GM19324 (cell line): Measurements from ENCODE around the gene TMPRSS2.

Experiments used
- ATAC-seq: cut with Tn5 transposase; IDR thresholded peaks from one replicate; pipeline ENCODE4 v1.9.1; 2021; ENCODE audit warnings: mild to moderate bottlenecking, moderate library complexity; ENCODE audit not compliant: unreplicated experiment, low FRiP score

Gene TMPRSS2

DNA sequence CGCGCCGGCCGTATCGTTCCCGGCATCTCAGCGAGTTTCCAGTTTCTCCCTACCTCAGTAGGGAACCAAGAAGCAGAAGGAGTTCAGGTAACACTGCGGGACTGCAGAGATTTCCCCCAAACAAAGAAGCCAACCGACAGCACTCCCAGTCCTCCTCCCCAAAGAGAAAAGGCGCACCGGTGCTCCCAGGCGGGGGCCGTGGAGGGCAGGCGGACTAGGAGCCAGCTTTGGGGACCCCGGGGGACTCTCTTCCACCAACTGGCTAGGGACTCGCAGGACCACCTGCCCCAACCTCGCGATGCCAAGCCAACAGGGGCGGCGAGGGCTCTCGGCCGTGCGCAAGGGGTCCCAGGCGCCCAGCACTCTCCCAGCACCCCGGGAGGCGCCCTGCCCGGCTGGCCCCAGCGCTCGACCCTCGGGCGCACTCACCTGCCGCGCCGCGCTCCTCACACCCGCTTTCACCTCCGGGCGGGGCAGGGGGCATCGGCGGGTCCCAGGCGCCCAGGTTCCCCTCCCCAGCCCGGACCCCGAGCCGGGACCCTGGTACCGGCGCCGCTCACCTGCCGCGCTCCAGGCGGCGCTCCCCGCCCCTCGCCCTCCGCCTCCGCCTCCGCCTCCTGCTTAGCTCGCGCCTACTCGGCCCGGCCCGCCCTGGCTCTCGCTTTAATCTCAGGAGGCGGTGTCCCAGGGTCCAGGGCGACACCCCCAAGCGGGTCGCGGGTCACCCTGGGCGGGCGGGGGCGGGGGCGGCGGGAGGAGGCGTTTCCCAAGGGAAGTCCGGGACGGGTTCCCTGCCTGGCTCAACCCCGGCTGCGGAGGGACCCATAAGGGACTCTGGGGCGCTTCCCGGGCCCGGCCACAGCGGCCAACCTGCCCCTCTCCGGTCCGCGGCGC lies at the start of gene TMPRSS2:
TMPRSS2 (minus strand) TSS at position 638 of the 894 bp plus-strand sequence. CDS start 10,025 bp downstream, outside the sequence.
- ATAC-seq, result no peak

DNA sequence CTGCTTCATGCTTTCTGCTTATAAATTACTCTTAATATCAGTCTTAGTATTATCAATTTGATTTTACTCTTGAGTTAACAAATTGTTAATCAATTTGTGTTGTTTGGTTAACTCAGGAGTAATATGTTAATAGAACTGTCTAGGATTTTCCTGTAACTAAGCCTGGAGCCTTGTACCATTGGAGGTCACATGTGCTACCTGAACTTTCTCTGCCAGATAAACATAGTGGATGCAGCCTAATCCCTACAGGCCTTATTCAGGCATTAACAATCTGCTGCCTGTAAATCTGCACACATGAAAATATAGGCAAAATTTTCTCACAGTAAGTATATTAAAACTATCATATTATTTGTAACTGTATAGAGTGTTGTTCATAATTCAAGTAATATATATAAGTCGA lies 47.1 kb upstream of the TMPRSS2 start:
- no peak for ATAC-seq

DNA sequence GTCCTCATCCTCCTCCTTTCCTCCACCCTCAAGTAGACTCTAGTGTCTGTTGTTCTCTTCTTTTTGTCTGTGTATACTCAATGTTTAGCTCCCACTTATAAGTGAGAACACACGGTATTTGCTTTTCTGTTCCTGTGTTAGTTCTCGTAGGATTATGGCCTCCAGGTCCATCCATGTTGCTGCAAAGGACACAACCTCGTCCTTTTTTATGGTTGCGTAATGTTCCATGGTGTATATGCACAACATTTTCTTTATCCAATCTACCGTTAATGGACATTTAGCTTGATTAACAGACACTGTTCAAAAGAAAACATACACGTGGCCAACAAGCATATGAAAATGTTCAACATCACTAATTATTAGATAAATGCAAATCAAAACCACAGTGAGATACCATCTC lies 44.3 kb upstream of the TMPRSS2 start:
- ATAC-seq, result no peak

DNA sequence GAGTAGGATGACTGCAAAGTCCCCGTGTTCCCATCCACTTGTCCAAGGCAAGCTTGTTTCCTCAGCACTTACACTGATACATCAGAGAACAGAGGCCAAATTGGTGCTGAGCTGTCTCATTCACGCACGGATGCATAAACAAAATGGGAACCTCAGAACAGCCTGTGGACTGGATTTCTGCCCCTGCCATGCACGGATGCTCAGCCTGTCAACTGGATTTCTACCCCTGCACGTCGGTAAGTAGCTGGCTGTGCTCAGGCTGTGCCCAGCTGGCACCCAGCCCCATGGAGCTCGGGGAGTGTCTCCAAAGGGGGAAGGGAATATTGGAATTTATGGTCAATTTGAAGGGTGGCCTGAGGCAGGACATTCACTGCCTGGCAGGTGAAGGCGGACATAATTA lies 40.8 kb upstream of the TMPRSS2 start:
- no peak for ATAC-seq

DNA sequence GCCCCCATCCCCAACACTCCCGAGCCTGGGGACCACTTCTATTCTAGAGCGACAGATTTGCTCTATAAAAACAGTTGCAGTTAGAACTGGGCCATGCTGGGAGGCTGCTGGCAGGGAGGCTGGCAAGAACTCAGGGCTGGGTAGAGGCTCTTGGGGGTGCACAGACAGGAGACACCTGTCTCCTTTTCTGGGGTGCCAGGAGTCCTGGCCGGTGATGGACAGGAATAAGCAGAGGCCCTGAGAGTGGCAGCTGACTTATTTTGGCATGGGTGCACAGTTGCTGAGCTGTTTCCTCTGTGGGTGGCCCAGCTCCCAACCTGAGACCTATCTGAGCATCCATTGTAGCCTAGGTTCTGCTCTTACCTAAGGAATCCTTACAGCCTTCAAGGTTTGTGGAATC lies 39.2 kb upstream of the TMPRSS2 start:
- no peak for ATAC-seq

DNA sequence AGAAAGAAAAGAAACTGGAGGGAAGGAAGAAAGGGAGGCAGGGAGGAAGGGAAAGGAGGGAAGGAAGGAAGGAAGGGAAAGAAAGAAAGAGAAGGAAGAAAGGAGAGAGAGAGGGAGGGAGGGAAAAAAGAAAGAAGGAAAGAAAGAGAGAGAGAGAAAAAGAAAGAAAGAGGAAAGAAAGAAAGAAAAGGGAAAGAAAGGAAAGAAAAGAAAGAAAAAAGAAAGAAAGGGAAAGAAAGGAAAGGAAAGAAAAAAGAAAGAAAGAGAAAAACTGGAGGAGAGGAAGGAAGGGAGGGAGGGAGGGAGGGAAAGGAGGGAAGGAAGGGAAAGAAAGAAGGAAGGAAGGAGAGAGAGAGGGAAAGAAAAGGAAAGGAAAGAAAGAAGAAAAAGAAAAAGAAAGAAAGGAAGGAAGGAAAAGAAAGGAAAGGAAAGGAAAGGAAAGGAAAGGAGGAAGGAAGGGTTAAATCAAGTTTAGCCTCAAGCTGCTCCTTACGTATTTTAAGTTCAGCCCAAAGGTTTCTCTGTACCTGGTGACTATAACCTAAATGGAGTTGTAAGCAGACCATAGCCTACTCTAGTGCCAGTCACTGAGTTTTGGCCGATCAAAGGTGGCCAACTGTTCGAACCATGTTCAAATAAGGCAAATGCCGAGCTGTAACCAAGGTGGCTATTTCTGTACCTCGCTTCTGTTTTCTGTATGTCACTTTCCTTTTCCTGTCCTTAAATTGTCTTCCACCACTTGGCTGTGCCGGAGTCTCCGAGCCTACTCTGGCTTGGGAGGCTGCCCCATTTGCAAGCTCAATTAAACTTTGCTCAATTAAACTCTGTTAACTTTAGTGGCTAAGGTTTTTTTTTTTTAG lies 37.8 kb upstream of the TMPRSS2 start:
- no peak for ATAC-seq

DNA sequence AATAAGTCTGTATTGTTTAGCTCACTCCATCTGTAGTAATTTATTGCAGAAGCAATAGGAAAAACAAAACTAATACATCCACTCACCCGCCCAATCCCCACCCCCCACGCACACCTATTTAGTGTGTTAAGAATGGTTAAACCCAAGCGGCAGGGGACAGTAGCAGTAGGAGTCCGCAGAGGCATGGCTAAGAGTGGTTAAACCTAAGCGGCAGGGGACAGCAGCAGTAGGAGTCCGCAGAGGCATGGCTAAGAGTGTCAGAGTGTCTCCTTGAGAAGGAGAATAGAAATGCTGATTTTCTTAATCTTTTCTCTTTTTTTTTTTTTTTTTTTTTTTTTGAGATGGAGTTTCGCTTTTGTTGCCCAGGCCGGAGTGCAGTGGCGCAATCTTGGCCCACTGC lies 34.8 kb upstream of the TMPRSS2 start:
- no peak for ATAC-seq

DNA sequence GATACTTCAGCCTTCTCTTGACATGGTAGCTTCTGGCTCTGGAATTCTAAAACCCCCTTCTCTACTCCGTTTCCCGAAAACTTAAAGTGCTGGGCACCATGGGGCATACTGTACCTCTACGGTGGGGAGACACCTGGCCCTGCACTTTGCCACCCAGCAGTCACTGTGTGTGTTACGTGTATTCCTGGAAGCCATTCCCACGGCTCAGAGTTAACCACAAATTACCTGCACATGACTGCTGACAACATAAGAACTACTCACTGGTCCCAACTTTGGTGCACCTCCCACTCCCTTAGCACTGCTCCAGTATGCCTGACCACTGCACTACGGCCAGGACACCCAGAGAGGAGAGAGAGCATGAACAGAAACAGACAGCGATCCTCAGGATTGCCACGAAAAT lies 29.4 kb upstream of the TMPRSS2 start:
- no peak for ATAC-seq

DNA sequence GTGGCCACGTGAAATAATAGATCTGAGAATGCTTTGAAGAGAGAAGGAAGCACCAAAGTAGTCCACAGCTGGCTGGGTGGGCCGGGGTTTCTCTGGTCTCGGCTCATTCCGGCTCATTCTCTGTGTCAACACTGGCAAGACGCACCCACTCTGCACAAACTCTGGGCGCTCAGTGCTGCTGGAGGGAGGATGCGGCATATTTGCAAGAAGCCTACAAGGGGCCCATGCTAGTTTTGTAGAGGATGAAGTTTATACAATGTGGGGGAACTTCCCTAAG lies 28.8 kb upstream of the TMPRSS2 start:
- no peak for ATAC-seq

DNA sequence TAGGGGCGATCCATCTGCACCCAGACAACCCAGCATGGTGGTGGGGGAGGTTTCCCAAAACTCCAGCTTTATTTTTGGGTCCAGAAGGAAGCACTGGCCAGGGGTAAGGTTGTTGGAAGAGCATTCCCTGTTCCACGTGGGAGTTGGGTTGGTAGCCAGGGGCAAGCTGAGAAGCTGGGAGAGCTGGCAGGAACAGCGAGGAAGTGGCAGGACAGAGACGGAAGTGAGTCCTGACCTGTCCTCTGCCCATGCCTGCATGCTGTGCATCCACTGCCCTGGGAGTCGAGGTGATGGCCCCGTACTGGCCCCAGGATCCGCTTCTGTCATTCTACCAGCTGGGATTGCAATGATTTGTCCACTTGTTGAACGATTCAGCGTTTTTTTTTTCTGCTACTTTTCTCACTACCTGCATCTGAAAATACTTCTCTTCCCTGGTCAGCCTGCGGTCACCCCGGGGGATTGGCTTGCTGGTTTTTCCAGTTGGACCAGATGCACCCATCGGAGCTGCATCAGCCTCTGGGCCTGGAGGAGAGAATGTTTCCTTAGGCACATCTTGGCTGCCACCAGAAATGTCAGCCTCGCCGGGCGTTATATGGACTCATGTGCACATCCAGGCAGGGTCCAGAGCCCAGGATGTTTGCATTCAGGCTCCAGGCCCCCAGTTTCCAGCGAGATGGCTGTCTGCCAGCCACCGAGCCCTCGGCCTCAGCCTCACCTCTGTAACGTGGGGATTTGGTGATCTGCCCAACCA lies 28.3 kb upstream of the TMPRSS2 start:
- no peak for ATAC-seq

DNA sequence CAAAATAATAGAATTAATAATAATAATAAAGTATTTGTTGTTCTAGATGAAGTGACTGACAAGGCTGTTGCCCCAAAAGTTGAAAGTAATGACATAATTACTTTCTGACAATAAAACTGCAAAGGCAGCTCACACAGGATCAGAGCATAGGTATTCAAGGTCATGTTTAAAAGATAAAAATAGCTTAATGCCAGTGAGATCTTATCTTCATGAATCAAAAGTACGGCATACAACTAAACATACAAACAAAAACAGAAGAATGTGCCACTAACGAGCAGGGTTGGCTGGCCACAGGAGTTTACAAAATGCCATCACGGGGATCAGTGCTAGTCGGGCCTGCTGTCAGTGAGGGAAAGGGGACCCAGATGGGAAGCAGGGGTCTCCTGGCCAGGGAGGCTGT lies 22.4 kb upstream of the TMPRSS2 start:
- no peak for ATAC-seq

DNA sequence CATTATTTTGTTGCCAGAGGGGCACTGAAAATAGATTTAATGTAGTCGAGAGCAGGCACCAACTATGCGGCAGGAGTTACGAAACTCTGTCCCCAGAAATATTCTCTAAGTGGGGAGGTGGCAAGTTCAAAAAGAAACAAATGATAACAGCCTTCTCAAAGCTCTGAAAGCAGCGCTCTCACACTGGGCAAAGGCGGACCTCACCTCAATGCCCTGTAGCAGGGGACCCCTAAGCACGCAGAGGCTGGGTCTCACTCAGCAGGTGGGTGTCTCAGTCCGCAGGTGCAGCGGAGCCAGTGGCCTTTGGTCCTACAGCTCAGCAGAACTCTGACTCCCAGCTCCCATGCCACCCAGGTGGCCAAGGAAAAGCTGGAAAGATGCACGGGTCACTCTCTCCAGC lies 21.8 kb upstream of the TMPRSS2 start:
- no peak for ATAC-seq

DNA sequence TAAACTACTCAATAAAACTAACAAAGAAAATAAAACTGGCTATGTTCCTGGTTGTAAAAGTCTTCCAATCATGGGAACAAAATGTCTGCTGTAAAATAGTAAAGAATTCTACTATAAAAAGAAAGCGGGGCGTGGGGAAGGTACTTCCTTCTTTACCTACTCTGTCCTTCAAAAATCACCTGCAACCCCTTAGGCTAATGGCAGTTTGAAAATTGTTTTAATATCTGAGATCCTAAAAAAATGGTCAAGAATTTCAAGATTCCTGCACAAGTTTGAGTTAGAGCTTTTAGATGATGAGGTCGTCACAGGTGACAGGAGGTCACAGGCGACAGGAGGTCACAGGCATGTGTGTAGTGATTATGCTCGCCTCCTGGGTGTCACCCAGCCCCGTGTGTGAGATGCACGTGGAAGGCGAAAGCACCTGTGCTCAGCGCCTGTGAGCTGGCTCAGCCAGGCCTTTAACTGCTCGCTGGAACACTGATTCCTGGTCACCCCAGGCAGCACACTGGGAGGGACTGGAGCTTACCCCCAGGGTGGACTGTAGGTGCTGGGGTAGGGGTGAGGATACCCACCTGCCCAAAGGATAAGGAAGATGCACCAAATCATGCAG lies 18.6 kb upstream of the TMPRSS2 start:
- ATAC-seq, result no peak

DNA sequence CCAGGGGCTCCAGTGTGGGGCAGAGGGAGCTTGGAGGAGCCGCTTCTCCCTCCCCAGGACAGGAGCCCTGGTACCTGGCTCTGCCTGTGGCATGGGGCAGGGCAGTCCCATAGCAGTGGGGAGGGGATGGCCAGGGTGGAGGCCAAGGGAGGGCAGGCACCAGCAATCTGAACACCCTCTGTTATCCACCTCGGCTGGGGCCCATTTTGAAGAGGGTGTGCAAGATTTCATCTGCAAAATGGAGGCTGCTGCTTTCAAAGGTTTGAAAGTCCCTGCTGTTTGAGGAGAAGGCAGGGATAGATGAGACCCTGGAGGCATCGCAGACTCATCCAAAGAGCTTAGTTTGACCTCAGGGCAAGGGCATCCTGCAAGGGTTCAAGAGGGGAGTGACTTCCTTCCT lies 15.2 kb upstream of the TMPRSS2 start:
- no peak for ATAC-seq

DNA sequence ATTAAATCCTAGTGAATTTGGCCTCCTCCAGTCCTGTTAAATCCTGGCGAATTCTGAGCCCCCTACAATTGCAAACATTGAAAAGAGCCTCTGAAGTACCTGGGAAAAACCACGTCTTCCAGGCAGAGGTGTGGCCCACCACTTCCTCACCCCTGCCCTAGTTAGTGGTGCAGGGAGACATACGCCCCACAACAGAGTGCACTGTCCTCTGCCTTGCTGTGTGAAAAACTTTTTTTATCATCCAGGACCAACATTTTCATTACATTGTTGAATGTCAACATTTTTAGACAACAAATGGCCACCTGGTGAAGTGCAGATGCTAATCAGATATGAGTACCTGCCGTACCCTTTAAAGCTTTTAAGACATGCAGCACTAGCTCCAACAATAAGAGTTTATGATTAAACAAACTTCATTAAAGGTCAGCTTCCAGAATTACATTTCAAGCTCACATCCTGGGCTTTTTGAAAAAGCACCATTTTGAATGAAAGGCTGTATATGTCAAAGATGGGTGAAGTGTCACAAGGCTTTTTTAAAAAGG lies 13.6 kb upstream of the TMPRSS2 start:
- ATAC-seq, result no peak

DNA sequence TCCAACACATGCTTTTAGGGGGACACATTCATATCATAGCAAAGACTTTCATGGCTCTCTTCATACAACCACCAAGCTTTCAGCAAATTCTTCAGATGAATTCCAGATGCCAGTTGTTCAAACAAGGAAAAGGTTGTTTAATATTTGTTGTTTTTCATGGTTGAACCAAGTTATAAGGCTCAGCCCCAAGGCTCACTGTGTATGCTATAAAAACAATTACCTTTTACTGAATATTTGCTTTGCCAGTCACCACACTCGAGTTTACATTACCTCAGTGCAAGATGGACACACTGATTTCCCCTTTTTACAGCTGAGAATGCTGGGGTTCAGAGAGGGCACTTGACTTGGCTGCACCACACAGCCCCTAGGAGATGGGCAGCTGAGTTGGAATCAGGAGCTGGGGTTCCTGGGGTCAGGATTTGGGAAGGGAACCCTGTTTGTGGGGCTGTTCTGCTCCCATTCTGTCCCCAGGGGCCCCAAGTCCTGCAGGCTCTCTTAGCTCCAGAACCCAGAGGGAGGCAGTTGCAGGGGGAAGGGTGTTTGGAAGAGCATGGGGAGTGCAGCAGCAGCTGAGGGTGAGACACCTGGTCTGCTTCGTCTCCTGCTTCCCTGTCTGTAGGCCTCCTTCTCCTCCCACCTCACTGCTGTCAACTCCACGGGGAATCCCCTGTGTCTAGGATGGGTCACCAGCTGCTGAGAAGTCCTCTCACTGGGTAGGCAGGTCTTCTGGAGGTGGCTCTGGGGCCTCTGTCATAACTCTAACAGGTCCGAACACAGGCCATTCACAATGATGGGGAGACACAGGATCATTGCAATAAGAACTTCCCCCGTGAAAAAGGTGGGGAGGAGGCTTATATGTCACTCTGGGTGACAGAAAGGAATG lies 12.8 kb upstream of the TMPRSS2 start:
- ATAC-seq, result no peak

DNA sequence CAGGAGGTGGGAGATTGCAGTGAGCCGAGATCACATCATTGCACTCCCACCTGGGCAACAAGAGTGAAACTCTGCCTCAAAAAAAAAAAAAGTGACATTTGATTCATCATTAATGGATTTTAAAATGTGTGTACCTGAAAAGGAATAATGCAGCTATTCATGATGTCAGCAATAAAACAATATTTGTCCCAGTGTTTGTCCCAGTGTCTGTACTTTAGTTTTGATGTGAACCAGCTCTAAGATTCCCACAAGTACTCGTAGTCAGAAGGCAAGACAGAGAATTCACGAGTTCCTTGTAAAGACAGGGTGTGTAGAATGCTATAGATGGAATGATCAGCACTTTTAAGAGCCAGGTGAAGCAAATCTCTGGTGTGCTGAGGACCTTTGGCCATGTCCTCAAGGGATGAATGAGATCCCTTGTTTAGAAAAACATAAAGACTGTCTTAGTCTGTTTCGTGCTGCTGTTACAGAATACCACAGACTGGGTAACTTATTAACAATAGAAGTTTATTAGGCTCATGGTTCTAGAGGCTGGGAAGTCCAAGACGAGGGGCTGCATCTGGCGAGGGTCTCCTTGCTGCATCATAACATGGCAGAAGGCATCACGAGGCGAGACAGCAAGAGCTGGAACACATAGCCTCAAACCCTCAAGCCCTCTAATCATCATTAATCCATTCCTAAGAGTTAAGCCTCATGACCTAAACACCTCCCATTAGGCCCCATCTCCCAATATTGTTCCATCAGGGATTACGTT lies 12.0 kb upstream of the TMPRSS2 start:
- ATAC-seq, result no peak

DNA sequence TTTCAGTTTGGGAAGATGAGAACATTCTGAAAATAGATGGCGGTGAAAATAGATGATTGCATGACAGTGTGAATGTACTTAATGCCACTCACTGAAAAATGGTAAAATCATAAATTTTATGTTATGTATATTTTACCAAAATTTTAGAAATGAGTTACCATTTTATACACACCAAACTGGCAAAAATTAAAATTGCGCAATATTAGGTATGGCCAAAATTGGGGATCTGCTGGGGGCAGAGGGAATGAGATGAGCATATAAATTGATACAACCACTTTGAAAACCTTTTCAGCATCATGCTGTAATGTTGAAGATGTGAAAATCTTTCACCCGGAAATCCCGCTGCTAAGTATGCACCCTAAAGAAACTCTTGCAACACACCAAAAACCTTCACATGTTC lies 10.8 kb upstream of the TMPRSS2 start:
- ATAC-seq, result no peak

DNA sequence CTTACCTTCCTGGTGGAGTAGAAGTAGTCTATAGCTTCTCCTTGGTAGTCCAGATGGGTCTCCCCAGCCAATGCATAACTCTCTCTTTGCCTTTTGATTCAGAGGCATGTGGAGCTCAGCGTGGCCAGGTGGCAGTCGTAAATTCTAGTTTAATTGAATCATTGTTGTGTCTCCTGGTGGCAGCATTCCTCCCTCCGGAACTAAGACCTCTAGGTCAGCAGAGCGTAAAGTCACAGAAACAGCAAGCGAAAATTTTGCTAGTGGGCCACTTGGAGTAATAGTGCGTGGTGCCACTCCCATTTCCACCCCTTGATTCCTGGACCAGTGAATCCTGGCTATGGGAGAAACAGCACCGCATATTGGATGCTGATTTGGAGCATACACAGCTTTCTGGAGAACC lies 3.9 kb upstream of the TMPRSS2 start:
- ATAC-seq, result no peak
